NCI-H446 (cell line): ENCODE data around the gene NOC4L.
"Not testable (repeated sequence)": the region's sequence is repeated elsewhere in the genome, so short reads cannot be mapped to it uniquely, and the experiment has no call there.

ENCODE experiments used
- DNase-seq, 2 experiments: peaks; one replicate each; lab custom pipeline; 2025; lab: John Stamatoyannopoulos, UW

NOC4L gene

GRCh38 chr12:132182206-132182710 lies 38.0 kb downstream of the NOC4L start:
- DNase-seq, result no peak

GRCh38 chr12:132182711-132183365 lies 38.6 kb downstream of the NOC4L start:
- no peak for DNase-seq

- DNase-seq, result no peak
Measured at GRCh38 chr12:132185705-132186104, 41.4 kb downstream of the NOC4L start.

GRCh38 chr12:132186208-132186856 lies 42.1 kb downstream of the NOC4L start:
- no peak for DNase-seq

- DNase-seq, result no peak
Measured at GRCh38 chr12:132186857-132187620, 42.8 kb downstream of the NOC4L start.

GRCh38 chr12:132187646-132188450 lies 43.6 kb downstream of the NOC4L start:
- DNase-seq, result no peak

GRCh38 chr12:132188451-132188901 lies 44.2 kb downstream of the NOC4L start:
- no peak for DNase-seq

GRCh38 chr12:132188916-132189325 lies 44.7 kb downstream of the NOC4L start:
- DNase-seq, result no peak

- DNase-seq, result no peak
Measured at GRCh38 chr12:132189378-132190011, 45.2 kb downstream of the NOC4L start.

GRCh38 chr12:132190012-132190755 lies 45.9 kb downstream of the NOC4L start:
- DNase-seq, result no peak

GRCh38 chr12:132190834-132191500 lies 46.7 kb downstream of the NOC4L start:
- no peak for DNase-seq

GRCh38 chr12:132191715-132192553 lies 47.7 kb downstream of the NOC4L start:
- no peak for DNase-seq

- no peak for DNase-seq
Measured at GRCh38 chr12:132194056-132194455, 49.8 kb downstream of the NOC4L start.

- no peak for DNase-seq
Measured at GRCh38 chr12:132194556-132194955, 50.3 kb downstream of the NOC4L start.

GRCh38 chr12:132195242-132195641 lies 51.0 kb downstream of the NOC4L start:
- DNase-seq, result not testable (repeated sequence)

GRCh38 chr12:132196038-132196872 lies 52.0 kb downstream of the NOC4L start:
- DNase-seq, result no peak

GRCh38 chr12:132196873-132197390 lies 52.7 kb downstream of the NOC4L start:
- DNase-seq, result no peak
